IMR-90 (cell line): Measurements from ENCODE around the gene NOL12. TPM values are rescaled to one million over a fixed set of nuclear protein-coding genes. Genes with fewer than 3 reads are reported as not detected.

Experiments
- ATAC-seq: fragments of 200-7000 bp; cut with Tn5 transposase; 2 replicates; pipeline ENCODE4 v1.9.1; 2020; ENCODE audit warnings: low read depth, mild to moderate bottlenecking, moderate library complexity
- BruUV-seq: library from RNA; stranded (reverse); fragments of 400-500 nt; replicated peaks from 2 replicates; lab custom pipeline; 2021; lab: Mats Ljungman, UMichigan
- CTCF ChIA-PET: fragments of 300-600 bp; formaldehyde crosslinking; extraction: SDS; loops from one replicate; lab custom pipeline; 2021; ENCODE audit warnings: antibody characterized with exemption; lab: Yijun Ruan, JAX
- POLR2A ChIA-PET: fragments of 300-600 bp; sonication (Branson Sonifier 250); formaldehyde crosslinking; loops from one replicate; lab custom pipeline; 2022; ENCODE audit warnings: antibody characterized with exemption; ENCODE audit not compliant: unreplicated experiment; lab: Charles Lee
- DNase-seq: peaks from one replicate; pipeline ENCODE4 v3.0.0; 2013
- H2AFZ ChIP-seq: replicated peaks from 2 replicates; pipeline ENCODE3; 2013; ENCODE audit warnings: low read length, mild to moderate bottlenecking; ENCODE audit not compliant: poor library complexity
- H2AK5ac ChIP-seq: 2 replicates; pipeline ENCODE4 v1.6.1; 2013; ENCODE audit warnings: low read depth, low read length, inconsistent platforms
- H2AK9ac ChIP-seq: replicated peaks from 2 replicates; pipeline ENCODE3; 2013; ENCODE audit warnings: mild to moderate bottlenecking, low read depth, low read length, moderate library complexity; ENCODE audit not compliant: poor library complexity
- H2BK120ac ChIP-seq: 2 replicates; pipeline ENCODE4 v1.6.1; 2013; ENCODE audit warnings: low read depth, low read length, inconsistent platforms
- H2BK15ac ChIP-seq: 3 replicates; pipeline ENCODE4 v1.6.1; 2013; ENCODE audit warnings: low read depth, low read length, inconsistent platforms
- H2BK20ac ChIP-seq: 2 replicates; pipeline ENCODE4 v1.6.1; 2013; ENCODE audit warnings: low read depth, mild to moderate bottlenecking, inconsistent platforms, low read length, moderate library complexity
- H2BK5ac ChIP-seq: 2 replicates; pipeline ENCODE4 v1.6.1; 2013; ENCODE audit warnings: mild to moderate bottlenecking, low read depth, low read length, inconsistent platforms; ENCODE audit not compliant: poor library complexity, severe bottlenecking
- H3K14ac ChIP-seq: replicated peaks from 2 replicates; pipeline ENCODE4 v1.6.1; 2013; ENCODE audit warnings: low read depth, low read length, inconsistent platforms
- H3K18ac ChIP-seq: 2 replicates; pipeline ENCODE4 v1.6.1; 2013; ENCODE audit warnings: low read depth, low read length, control low read depth
- H3K23ac ChIP-seq: 2 replicates; pipeline ENCODE4 v1.6.1; 2013; ENCODE audit warnings: low read depth, low read length, inconsistent platforms
- H3K27ac ChIP-seq: 2 replicates; pipeline ENCODE4 v1.5.1; 2013; ENCODE audit warnings: mild to moderate bottlenecking, control low read depth, low read length; ENCODE audit not compliant: insufficient read depth
- H3K27me3 ChIP-seq: 2 replicates; pipeline ENCODE4 v1.6.1; 2013; ENCODE audit warnings: low read length; ENCODE audit not compliant: control insufficient read depth, insufficient read depth
- H3K36me3 ChIP-seq: 2 replicates; pipeline ENCODE4 v1.6.1; 2013; ENCODE audit warnings: low read length, mixed read lengths; ENCODE audit not compliant: control insufficient read depth, insufficient read depth
- H3K4ac ChIP-seq: 2 replicates; pipeline ENCODE4 v1.6.1; 2013; ENCODE audit warnings: low read depth, low read length, inconsistent platforms
- H3K4me1 ChIP-seq: 2 replicates; pipeline ENCODE4 v1.6.1; 2013; ENCODE audit warnings: low read length, mixed read lengths; ENCODE audit not compliant: control insufficient read depth, insufficient read depth
- H3K4me2 ChIP-seq: 2 replicates; pipeline ENCODE4 v1.6.1; 2013; ENCODE audit warnings: low read depth, mild to moderate bottlenecking, control low read depth, low read length, moderate library complexity
- H3K4me3 ChIP-seq: 2 replicates; pipeline ENCODE4 v1.5.1; 2013; ENCODE audit warnings: low read depth, mild to moderate bottlenecking, control low read depth, low read length, moderate library complexity; ENCODE audit not compliant: insufficient read depth
- H3K56ac ChIP-seq: 2 replicates; pipeline ENCODE4 v1.6.1; 2013; ENCODE audit warnings: low read length, inconsistent platforms; ENCODE audit not compliant: insufficient read depth; ENCODE audit errors: extremely low read depth
- H3K79me1 ChIP-seq, 2 experiments: 2 replicates each; pipeline ENCODE4 v1.6.1; 2013; ENCODE audit warnings: low read length in 2 of 2, inconsistent platforms in 1 of 2, low read depth in 1 of 2
- H3K9ac ChIP-seq: 2 replicates; pipeline ENCODE4 v1.6.1; 2013; ENCODE audit warnings: low read depth, low read length, control low read depth
- H3K9me1 ChIP-seq: 2 replicates; pipeline ENCODE4 v1.6.1; 2013; ENCODE audit warnings: low read length, inconsistent platforms; ENCODE audit not compliant: insufficient read depth
- H3K9me3 ChIP-seq: 2 replicates; pipeline ENCODE4 v1.6.1; 2013; ENCODE audit warnings: low read length; ENCODE audit not compliant: control insufficient read depth, insufficient read depth
- H4K20me1 ChIP-seq: 2 replicates; pipeline ENCODE4 v1.6.1; 2013; ENCODE audit warnings: low read length, inconsistent platforms; ENCODE audit not compliant: insufficient read depth
- H4K5ac ChIP-seq: 2 replicates; pipeline ENCODE4 v1.6.1; 2013; ENCODE audit warnings: mild to moderate bottlenecking, low read depth, low read length, control low read depth
- H4K8ac ChIP-seq, 2 experiments: 2 replicates each; pipeline ENCODE4 v1.6.1; 2013; ENCODE audit warnings: low read depth in 2 of 2, low read length in 2 of 2, control low read depth in 1 of 2, inconsistent platforms in 1 of 2
- H4K91ac ChIP-seq: 2 replicates; pipeline ENCODE4 v1.6.1; 2013; ENCODE audit warnings: low read depth, low read length, inconsistent platforms; ENCODE audit not compliant: insufficient read depth
- RAD21 ChIP-seq: IDR thresholded peaks from 2 replicates; pipeline ENCODE4 v1.6.1; 2012; ENCODE audit warnings: low read length, improper control_type of control experiment
- RCOR1 ChIP-seq: IDR thresholded peaks from 2 replicates; pipeline ENCODE4 v1.6.1; 2012; ENCODE audit warnings: mild to moderate bottlenecking, low read length, improper control_type of control experiment; ENCODE audit not compliant: insufficient replicate concordance
- SMC3 ChIP-seq: fragments of 150-350 bp; IDR thresholded peaks from 2 replicates; pipeline ENCODE4 v1.6.1; 2016; ENCODE audit warnings: low read depth, mild to moderate bottlenecking, antibody characterized with exemption, low read length, moderate library complexity
- whole genome bisulfite sequencing, 2 experiments: methylation state at CpG; one replicate each; pipeline versions ENCODE4 v1.1.5 to v1.1.7; 2013; ENCODE audit warnings: missing lambda C conversion rate in 2 of 2; ENCODE audit not compliant: insufficient read length in 1 of 2; ENCODE audit errors: extremely low coverage in 2 of 2; 5-methylcytosine and 5-hydroxymethylcytosine counted together
- dilution Hi-C: fragments of 300-500 bp; cut with HindIII; formaldehyde crosslinking; loops from one replicate; pipeline ENCODE4 v1.14.3; 2018; ENCODE audit warnings: low sequenced_read_pairs; ENCODE audit not compliant: unreplicated experiment
- in situ Hi-C: fragments of 300-500 bp; cut with MboI; formaldehyde crosslinking; loops from 3 replicates; pipeline ENCODE4 v1.14.3; 2019; ENCODE audit warnings: low sequenced_read_pairs, inconsistent platforms, mixed read lengths
- intact Hi-C: fragments of 100-400 bp; cut with micrococcal nuclease; formaldehyde crosslinking; loops from 2 replicates; pipeline ENCODE4 v1.10.0; 2022
- polyA plus RNA-seq, 3 experiments: library from polyadenylated mRNA; depleted of rRNA; stranded (reverse); fragments of >200 nt; gene quantifications; 2 replicates each; pipeline ENCODE4 v1.2.3, GENCODE V29; 2012; ENCODE audit warnings: low replicate concordance in 1 of 3
- total RNA-seq: library from RNA; depleted of rRNA; stranded (reverse); fragments of >200 nt; gene quantifications from 2 replicates; pipeline ENCODE4 v1.2.3, GENCODE V29; 2012
- TF ChIP-seq, protein P1 (sequence below): conservative IDR thresholded peaks from 2 replicates; pipeline ENCODE4 v1.5.1; 2012; ENCODE audit warnings: mild to moderate bottlenecking, low read depth, low read length, improper control_type of control experiment

The NOL12 gene
- total and polyA plus RNA-seq, 2 of the 4 experiments (the other 2 are of a cell fraction), result 16.0 to 25.6 TPM

DNA sequence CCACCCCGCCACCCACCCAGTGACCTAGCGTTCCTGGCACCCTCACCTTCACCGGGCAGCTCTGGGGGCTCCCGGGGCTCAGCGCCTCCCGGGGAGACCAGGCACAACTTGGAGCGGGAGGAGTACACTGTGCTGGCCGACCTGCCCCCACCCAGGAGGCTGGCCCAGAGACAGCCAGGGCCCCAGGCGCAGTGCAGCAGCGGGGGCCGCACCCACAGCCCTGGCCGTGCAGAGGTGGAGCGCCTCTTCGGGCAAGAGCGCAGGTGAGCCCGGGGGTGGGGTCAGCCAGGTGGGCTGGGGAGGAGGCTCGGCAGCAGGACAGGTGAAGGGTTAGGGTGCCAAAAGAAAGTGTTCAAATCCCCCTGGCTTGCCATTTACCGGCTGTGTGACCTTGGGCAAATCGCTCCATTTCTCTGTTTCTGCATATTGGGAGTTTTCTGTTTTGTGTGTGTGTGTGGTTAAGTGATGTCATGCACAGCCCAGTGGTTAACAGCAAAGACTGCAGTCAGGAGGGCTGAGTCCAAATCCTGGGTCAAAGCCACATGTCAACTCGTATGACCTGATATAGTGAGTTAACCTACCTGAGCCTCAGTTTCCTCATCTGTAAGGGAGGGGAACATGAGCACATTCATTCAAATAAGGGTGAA is 40.2 kb downstream of the NOL12 start:
- no peak overlapping the region for H3K4me2 ChIP-seq
- dilution Hi-C loops, result no loop called here
- H2AFZ ChIP-seq, result no peak overlapping the region
- H2BK5ac ChIP-seq, result no peak overlapping the region
- H3K56ac ChIP-seq, result no peak overlapping the region
- H3K9me1 ChIP-seq, result 0 out of 2 replicates have a peak, but pooled peaks cover 3% of the 10 kb centered on the region
- no peak overlapping the region for H3K18ac ChIP-seq
- H3K27me3 ChIP-seq, result no peaks in the 10 kb centered on the region
- peak; percentile 73 for ATAC-seq
- POLR2A ChIA-PET, result no interaction called here
- no peak overlapping the region for H2BK20ac ChIP-seq
- H2AK5ac ChIP-seq, result no peak overlapping the region
- H4K5ac ChIP-seq, result no peak overlapping the region
- 95% methylated on average over 9 of the region's 20 CpGs; no CpG with 5 or more reads in 1 of the 2 experiments for WGBS, 2 experiments
- intact Hi-C loops, result no loop called here
- DNase-seq, result peak; percentile 55
- no peak overlapping the region for H3K23ac ChIP-seq
- no peak overlapping the region for H4K91ac ChIP-seq
- no peak overlapping the region for H2BK120ac ChIP-seq
- no peak overlapping the region for H3K4ac ChIP-seq
- H4K8ac ChIP-seq, result no peak overlapping the region
- in situ Hi-C loops, result no loop called here
- no peaks in the 10 kb centered on the region for H3K9me3 ChIP-seq
- no peaks in the 10 kb centered on the region for H4K20me1 ChIP-seq
- no peaks in the 10 kb centered on the region for H3K79me1 ChIP-seq
- peaks cover 1% of the 10 kb centered on the region; the same call in 1 of the 2 replicates for H3K36me3 ChIP-seq
- H2AK9ac ChIP-seq, result no peak overlapping the region
- H2BK15ac ChIP-seq, result no peak overlapping the region
- TF ChIP-seq, protein P1, sequence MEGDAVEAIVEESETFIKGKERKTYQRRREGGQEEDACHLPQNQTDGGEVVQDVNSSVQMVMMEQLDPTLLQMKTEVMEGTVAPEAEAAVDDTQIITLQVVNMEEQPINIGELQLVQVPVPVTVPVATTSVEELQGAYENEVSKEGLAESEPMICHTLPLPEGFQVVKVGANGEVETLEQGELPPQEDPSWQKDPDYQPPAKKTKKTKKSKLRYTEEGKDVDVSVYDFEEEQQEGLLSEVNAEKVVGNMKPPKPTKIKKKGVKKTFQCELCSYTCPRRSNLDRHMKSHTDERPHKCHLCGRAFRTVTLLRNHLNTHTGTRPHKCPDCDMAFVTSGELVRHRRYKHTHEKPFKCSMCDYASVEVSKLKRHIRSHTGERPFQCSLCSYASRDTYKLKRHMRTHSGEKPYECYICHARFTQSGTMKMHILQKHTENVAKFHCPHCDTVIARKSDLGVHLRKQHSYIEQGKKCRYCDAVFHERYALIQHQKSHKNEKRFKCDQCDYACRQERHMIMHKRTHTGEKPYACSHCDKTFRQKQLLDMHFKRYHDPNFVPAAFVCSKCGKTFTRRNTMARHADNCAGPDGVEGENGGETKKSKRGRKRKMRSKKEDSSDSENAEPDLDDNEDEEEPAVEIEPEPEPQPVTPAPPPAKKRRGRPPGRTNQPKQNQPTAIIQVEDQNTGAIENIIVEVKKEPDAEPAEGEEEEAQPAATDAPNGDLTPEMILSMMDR, result peak; percentile 39
- TF ChIP-seq RAD21 (peak; percentile 47), SMC3 (peak; percentile 44), RCOR1 (no peak)
- peaks cover 4% of the 10 kb centered on the region for H3K4me1 ChIP-seq
- BruUV-seq, result no TSS peak
- no peak overlapping the region for H3K14ac ChIP-seq
- CTCF ChIA-PET, result no interaction called here
- no peak overlapping the region for H3K27ac ChIP-seq
- H3K4me3 ChIP-seq, result no peak overlapping the region
- H3K9ac ChIP-seq, result no peak overlapping the region
